GM18870 (cell line): ENCODE measurements around the gene HPD.

Source experiments
- ATAC-seq: cut with Tn5 transposase; IDR thresholded peaks from one replicate; pipeline ENCODE4 v1.9.1; 2021; ENCODE audit warnings: moderate library complexity; ENCODE audit not compliant: unreplicated experiment

Gene HPD

GRCh38 chr12:121812320-121812871, 46.3 kb downstream of the HPD start:
- no peak for ATAC-seq

- ATAC-seq = no peak
These were observed 47.0 kb downstream of the HPD start for GRCh38 chr12:121811434-121812319.

GRCh38 chr12:121810833-121811433, 47.7 kb downstream of the HPD start:
- ATAC-seq = no peak

GRCh38 chr12:121810234-121810817, 48.3 kb downstream of the HPD start:
- ATAC-seq = no peak

GRCh38 chr12:121809712-121810116, 48.9 kb downstream of the HPD start:
- no peak for ATAC-seq

GRCh38 chr12:121808623-121809022, 50.0 kb downstream of the HPD start:
- no peak for ATAC-seq

GRCh38 chr12:121807642-121808347, 50.9 kb downstream of the HPD start:
- ATAC-seq = no peak

- no peak for ATAC-seq
These were observed 51.9 kb downstream of the HPD start for GRCh38 chr12:121806546-121807423.

GRCh38 chr12:121806009-121806545, 52.6 kb downstream of the HPD start:
- no peak for ATAC-seq

GRCh38 chr12:121805171-121806008, 53.3 kb downstream of the HPD start:
- no peak for ATAC-seq

GRCh38 chr12:121804417-121805111, 54.1 kb downstream of the HPD start:
- no peak for ATAC-seq

GRCh38 chr12:121803861-121804416, 54.7 kb downstream of the HPD start, which contains the start of gene SETD1B:
Gene SETD1B (plus strand): TSS chr12:121804009. CDS start chr12:121804738, 729 bp downstream.
- ATAC-seq = no peak

- ATAC-seq = peak; percentile 64
These were observed 55.6 kb downstream of the HPD start for GRCh38 chr12:121802843-121803698.

GRCh38 chr12:121802485-121802842, 56.2 kb downstream of the HPD start:
- ATAC-seq = no peak

GRCh38 chr12:121801595-121802484, 56.8 kb downstream of the HPD start:
- ATAC-seq = no peak
